Caco-2 (cell line): Measurements from ENCODE around the gene ASRGL1. TPM values are rescaled to one million over a fixed set of nuclear protein-coding genes. Genes with fewer than 3 reads are reported as not detected.
A peak's percentile ranks its signal among the peaks of the same experiment; 100 is the strongest.

Source experiments
- BruUV-seq: library from RNA; stranded (reverse); fragments of 400-500 nt; replicated peaks from 2 replicates; lab custom pipeline; 2021; lab: Mats Ljungman, UMichigan
- CTCF ChIA-PET: fragments of 300-600 bp; sonication (Branson Sonifier 250); formaldehyde crosslinking; loops from one replicate; lab custom pipeline; 2022; ENCODE audit warnings: antibody characterized with exemption; lab: Charles Lee
- POLR2A ChIA-PET: fragments of 300-600 bp; sonication (Branson Sonifier 250); formaldehyde crosslinking; loops from one replicate; lab custom pipeline; 2022; ENCODE audit warnings: antibody characterized with exemption; lab: Charles Lee
- DNase-seq, 2 experiments: peaks; one replicate each; pipeline versions ENCODE4 v3.0.0 to v3.0.0-alpha.2; 2020 to 2022
- H3K27me3 ChIP-seq: replicated peaks from 2 replicates; pipeline ENCODE4 v1.6.0; 2011; ENCODE audit warnings: low read length; ENCODE audit not compliant: control insufficient read depth, insufficient read depth
- H3K36me3 ChIP-seq: 2 replicates; pipeline ENCODE4 v1.5.1; 2011; ENCODE audit warnings: low read length; ENCODE audit not compliant: control insufficient read depth, insufficient read depth
- H3K4me1 ChIP-seq: fragments of 250-450 bp; sonication (Bioruptor Pico); 2 replicates; pipeline ENCODE4 v1.5.1; 2020; ENCODE audit warnings: mild to moderate bottlenecking
- H3K4me3 ChIP-seq: 2 replicates; pipeline ENCODE4 v1.5.1; 2011; ENCODE audit warnings: low read depth, mild to moderate bottlenecking, control low read depth, low read length
- H3K9me3 ChIP-seq: fragments of 250-450 bp; sonication (Bioruptor Pico); 2 replicates; pipeline ENCODE4 v1.5.1; 2020; ENCODE audit warnings: mild to moderate bottlenecking, moderate library complexity
- H3K27ac Mint-ChIP-seq: one replicate; pipeline ENCODE4 v1.8.0; 2022; ENCODE audit warnings: mixed read lengths; ENCODE audit not compliant: unreplicated experiment
- H3K27me3 Mint-ChIP-seq: one replicate; pipeline ENCODE4 v1.8.0; 2022; ENCODE audit warnings: mixed read lengths; ENCODE audit not compliant: insufficient read depth, unreplicated experiment
- H3K36me3 Mint-ChIP-seq: one replicate; pipeline ENCODE4 v1.8.0; 2022; ENCODE audit warnings: mild to moderate bottlenecking, mixed read lengths; ENCODE audit not compliant: insufficient read depth, unreplicated experiment
- H3K4me1 Mint-ChIP-seq: one replicate; pipeline ENCODE4 v1.8.0; 2022; ENCODE audit warnings: low read depth, mixed read lengths; ENCODE audit not compliant: unreplicated experiment
- H3K4me3 Mint-ChIP-seq: one replicate; pipeline ENCODE4 v1.8.0; 2022; ENCODE audit warnings: mild to moderate bottlenecking, moderate library complexity, mixed read lengths; ENCODE audit not compliant: unreplicated experiment
- H3K9me3 Mint-ChIP-seq: one replicate; pipeline ENCODE4 v1.8.0; 2022; ENCODE audit warnings: mixed read lengths; ENCODE audit not compliant: unreplicated experiment
- CTCF ChIP-seq, 2 experiments: fragments of 200-600 bp in 1 of 2; IDR thresholded peaks; 1 replicate in 1 of 2; 2 replicates in 1 of 2; pipeline versions ENCODE4 v1.5.1 to v1.8.0; 2011 to 2022; ENCODE audit warnings: antibody characterized with exemption in 1 of 2, control low read depth in 1 of 2, inconsistent platforms in 1 of 2, low read depth in 1 of 2, low read length in 1 of 2, mild to moderate bottlenecking in 1 of 2, moderate library complexity in 1 of 2; ENCODE audit not compliant: insufficient read depth in 1 of 2, severe bottlenecking in 1 of 2, unreplicated experiment in 1 of 2
- intact Hi-C: fragments of 100-400 bp; cut with micrococcal nuclease; formaldehyde crosslinking; loops from one replicate; pipeline ENCODE4 v1.10.0; 2022; ENCODE audit not compliant: unreplicated experiment
- total RNA-seq: library from RNA; stranded (reverse); gene quantifications from 2 replicates; pipeline ENCODE4 v1.2.3, GENCODE V29; 2022

ASRGL1 gene
- total RNA-seq, 1 experiment from 2014 or later: 41.1 TPM

- CTCF ChIA-PET: interaction anchor here (0.6 to 1.2 kb wide), 2 partner anchors 9 to 38 kb away, joined by 3 to 4 read pairs; no protein-coding TSS in a partner anchor
- H3K27me3 Mint-ChIP-seq: no peaks in the 10 kb centered on the region
- no peaks in the 10 kb centered on the region for H3K27me3 ChIP-seq
- no peaks in the 10 kb centered on the region for H3K36me3 ChIP-seq
- H3K4me1 ChIP-seq: peaks cover 36% of the 10 kb centered on the region
- POLR2A ChIA-PET: interaction anchor here (0.6 kb wide), 1 partner anchor 335 kb away, joined by 5 read pairs; no protein-coding TSS in a partner anchor
- H3K4me3 Mint-ChIP-seq: no peak overlapping the region
- no peaks in the 10 kb centered on the region for H3K9me3 Mint-ChIP-seq
- BruUV-seq: no TSS peak
- peaks cover 28% of the 10 kb centered on the region for H3K4me1 Mint-ChIP-seq
- H3K36me3 Mint-ChIP-seq: peaks cover 4% of the 10 kb centered on the region
- intact Hi-C loops: no loop called here
- H3K9me3 ChIP-seq: no peaks in the 10 kb centered on the region
- H3K4me3 ChIP-seq: no peak overlapping the region
- no peak for TF ChIP-seq CTCF (IDR thresholded peaks at IDR 0.05; ENCODE audit: insufficient read depth in 1 of 2, low read depth in 1 of 2, low read length in 1 of 2, severe bottlenecking in 1 of 2, unreplicated experiment in 1 of 2)
- DNase-seq: no peak
- peak overlapping the region; percentile 37 for H3K27ac Mint-ChIP-seq
These were observed 96.6 kb downstream of the ASRGL1 start for GRCh38 chr11:62433904-62434276.

GRCh38 chr11:62435846-62436660, 98.8 kb downstream of the ASRGL1 start:
- no peaks in the 10 kb centered on the region for H3K9me3 Mint-ChIP-seq
- H3K36me3 Mint-ChIP-seq: no peaks in the 10 kb centered on the region
- H3K27me3 Mint-ChIP-seq: no peaks in the 10 kb centered on the region
- DNase-seq: no peak
- no peaks in the 10 kb centered on the region for H3K9me3 ChIP-seq
- TF ChIP-seq CTCF (IDR thresholded peaks at IDR 0.05; ENCODE audit: insufficient read depth in 1 of 2, low read depth in 1 of 2, low read length in 1 of 2, severe bottlenecking in 1 of 2, unreplicated experiment in 1 of 2): no peak
- H3K27me3 ChIP-seq: no peaks in the 10 kb centered on the region
- intact Hi-C loops: no loop called here
- H3K4me3 ChIP-seq: no peak overlapping the region
- peaks cover 30% of the 10 kb centered on the region for H3K4me1 Mint-ChIP-seq
- H3K27ac Mint-ChIP-seq: no peak overlapping the region
- H3K36me3 ChIP-seq: no peaks in the 10 kb centered on the region
- CTCF ChIA-PET: interaction anchor here (1.9 kb wide), 1 partner anchor 11 kb away, joined by 6 read pairs; no protein-coding TSS in a partner anchor
- no TSS peak for BruUV-seq
- no peak overlapping the region for H3K4me3 Mint-ChIP-seq
- POLR2A ChIA-PET: no interaction called here
- H3K4me1 ChIP-seq: peaks cover 28% of the 10 kb centered on the region

GRCh38 chr11:62437616-62438015, 100.4 kb downstream of the ASRGL1 start:
- peaks cover 12% of the 10 kb centered on the region for H3K4me1 ChIP-seq

More at GRCh38 chr11:62437616-62438015, 100.4 kb downstream of the ASRGL1 start:
- intact Hi-C loops: no loop called here
- Mint-ChIP-seq H3K36me3 (no peaks in the 10 kb centered on the region), H3K4me1 (peaks cover 24% of the 10 kb centered on the region), H3K4me3 (no peak overlapping the region), H3K27ac (no peak overlapping the region), H3K27me3 (no peaks in the 10 kb centered on the region), H3K9me3 (no peaks in the 10 kb centered on the region)
- H3K27me3 ChIP-seq: no peaks in the 10 kb centered on the region
- no peak overlapping the region for H3K4me3 ChIP-seq
- ChIA-PET CTCF (no interaction called here), POLR2A (no interaction called here)
- H3K9me3 ChIP-seq: no peaks in the 10 kb centered on the region
- TF ChIP-seq CTCF (IDR thresholded peaks at IDR 0.05; ENCODE audit: insufficient read depth in 1 of 2, low read depth in 1 of 2, low read length in 1 of 2, severe bottlenecking in 1 of 2, unreplicated experiment in 1 of 2): no peak
- H3K36me3 ChIP-seq: no peaks in the 10 kb centered on the region
- BruUV-seq: no TSS peak
- no peak for DNase-seq
